OCI-LY7 (cell line): ENCODE data around the gene MAP3K14.

ENCODE experiments used
- EZH2phosphoT487 ChIP-seq: fragments of 200-600 bp; sonication (generic); IDR thresholded peaks from 2 replicates; pipeline ENCODE4 v1.6.1; 2018; ENCODE audit warnings: low read depth, borderline replicate concordance, mild to moderate bottlenecking, mixed run types, antibody characterized with exemption, low read length, moderate library complexity, mixed read lengths
- TF ChIP-seq, protein P1 (sequence below): fragments of 200-600 bp; sonication (generic); conservative IDR thresholded peaks from 2 replicates; pipeline ENCODE4 v1.5.1; 2014; ENCODE audit warnings: mild to moderate bottlenecking, antibody characterized with exemption, low read length, moderate library complexity, mixed read lengths

DNA sequence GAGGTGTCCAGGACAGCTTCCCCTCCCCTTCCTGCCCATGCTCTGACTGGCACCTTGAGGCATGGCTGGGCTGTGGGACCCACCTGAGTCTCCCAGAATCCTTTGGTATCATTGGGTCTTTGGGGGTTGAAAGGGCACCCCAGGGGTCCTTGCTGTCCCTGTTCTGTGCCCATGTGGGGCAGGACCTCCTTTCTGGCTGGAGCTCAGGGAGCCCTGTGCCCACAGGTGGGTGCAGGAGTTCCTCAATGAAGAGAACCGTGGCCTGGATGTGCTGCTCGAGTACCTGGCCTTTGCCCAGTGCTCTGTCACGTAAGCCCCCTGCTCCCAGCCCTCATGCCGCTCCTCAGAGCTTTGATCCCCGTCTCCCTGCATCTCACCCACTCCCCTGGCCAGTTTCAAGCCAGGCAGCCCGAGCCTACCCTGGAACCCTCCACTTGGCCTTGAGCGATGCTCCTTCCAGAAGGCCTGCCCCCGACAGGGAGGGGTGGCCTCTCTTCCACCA, 83.3 kb downstream of the MAP3K14 start:
- TF ChIP-seq, protein P1, sequence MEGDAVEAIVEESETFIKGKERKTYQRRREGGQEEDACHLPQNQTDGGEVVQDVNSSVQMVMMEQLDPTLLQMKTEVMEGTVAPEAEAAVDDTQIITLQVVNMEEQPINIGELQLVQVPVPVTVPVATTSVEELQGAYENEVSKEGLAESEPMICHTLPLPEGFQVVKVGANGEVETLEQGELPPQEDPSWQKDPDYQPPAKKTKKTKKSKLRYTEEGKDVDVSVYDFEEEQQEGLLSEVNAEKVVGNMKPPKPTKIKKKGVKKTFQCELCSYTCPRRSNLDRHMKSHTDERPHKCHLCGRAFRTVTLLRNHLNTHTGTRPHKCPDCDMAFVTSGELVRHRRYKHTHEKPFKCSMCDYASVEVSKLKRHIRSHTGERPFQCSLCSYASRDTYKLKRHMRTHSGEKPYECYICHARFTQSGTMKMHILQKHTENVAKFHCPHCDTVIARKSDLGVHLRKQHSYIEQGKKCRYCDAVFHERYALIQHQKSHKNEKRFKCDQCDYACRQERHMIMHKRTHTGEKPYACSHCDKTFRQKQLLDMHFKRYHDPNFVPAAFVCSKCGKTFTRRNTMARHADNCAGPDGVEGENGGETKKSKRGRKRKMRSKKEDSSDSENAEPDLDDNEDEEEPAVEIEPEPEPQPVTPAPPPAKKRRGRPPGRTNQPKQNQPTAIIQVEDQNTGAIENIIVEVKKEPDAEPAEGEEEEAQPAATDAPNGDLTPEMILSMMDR: no peak
- TF ChIP-seq EZH2phosphoT487: no peak
